ENCODE results near the gene RSPRY1. TPM values are rescaled to one million over a fixed set of nuclear protein-coding genes. Genes with fewer than 3 reads are reported as not detected.
"Not testable (repeated sequence)": the region's sequence is repeated elsewhere in the genome, so short reads cannot be mapped to it uniquely, and the experiment has no call there.

The RSPRY1 gene
- total and polyA plus RNA-seq, 12 donors: 7.7 to 43.5 (median 25.5) TPM

DNA sequence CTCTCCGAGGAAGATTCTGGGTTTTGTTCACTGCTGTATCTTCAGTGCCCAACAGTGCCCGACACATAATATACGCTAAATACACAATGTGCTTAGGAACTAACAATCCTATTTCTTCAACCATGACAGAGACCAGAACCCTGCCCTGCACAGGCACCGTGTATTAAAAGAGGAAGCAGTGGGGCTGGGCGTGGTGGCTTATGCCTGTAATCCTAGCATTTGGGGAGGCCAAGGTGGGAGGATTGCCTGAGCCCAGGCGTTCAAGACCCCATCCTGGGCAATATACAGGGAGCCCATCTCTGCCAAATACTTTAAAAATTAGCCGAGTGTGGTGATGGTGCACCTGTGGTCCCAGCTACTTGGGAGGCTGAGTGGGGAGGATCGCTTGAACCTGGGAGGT lies 78.3 kb downstream of the RSPRY1 start:
- no peak for DNase-seq
- no peaks in the 10 kb centered on the region for H3K4me1 ChIP-seq (replicated peaks in 1 of 2)
- no peak overlapping the region for H3K4me3 ChIP-seq
- H3K27me3 ChIP-seq: no peaks in the 10 kb centered on the region
- intact Hi-C loops (cut with DNase I): no loop called here
- H3K27ac ChIP-seq: no peak overlapping the region
- 88 to 90% (median 89%) methylated on average over 8 of the region's 8 CpGs for whole genome bisulfite sequencing, 4 donors
- TF ChIP-seq, protein P1, sequence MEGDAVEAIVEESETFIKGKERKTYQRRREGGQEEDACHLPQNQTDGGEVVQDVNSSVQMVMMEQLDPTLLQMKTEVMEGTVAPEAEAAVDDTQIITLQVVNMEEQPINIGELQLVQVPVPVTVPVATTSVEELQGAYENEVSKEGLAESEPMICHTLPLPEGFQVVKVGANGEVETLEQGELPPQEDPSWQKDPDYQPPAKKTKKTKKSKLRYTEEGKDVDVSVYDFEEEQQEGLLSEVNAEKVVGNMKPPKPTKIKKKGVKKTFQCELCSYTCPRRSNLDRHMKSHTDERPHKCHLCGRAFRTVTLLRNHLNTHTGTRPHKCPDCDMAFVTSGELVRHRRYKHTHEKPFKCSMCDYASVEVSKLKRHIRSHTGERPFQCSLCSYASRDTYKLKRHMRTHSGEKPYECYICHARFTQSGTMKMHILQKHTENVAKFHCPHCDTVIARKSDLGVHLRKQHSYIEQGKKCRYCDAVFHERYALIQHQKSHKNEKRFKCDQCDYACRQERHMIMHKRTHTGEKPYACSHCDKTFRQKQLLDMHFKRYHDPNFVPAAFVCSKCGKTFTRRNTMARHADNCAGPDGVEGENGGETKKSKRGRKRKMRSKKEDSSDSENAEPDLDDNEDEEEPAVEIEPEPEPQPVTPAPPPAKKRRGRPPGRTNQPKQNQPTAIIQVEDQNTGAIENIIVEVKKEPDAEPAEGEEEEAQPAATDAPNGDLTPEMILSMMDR (IDR thresholded peaks at IDR 0.05): no peak
- no peak for TF ChIP-seq POLR2A (IDR thresholded peaks at IDR 0.05)
- H3K36me3 ChIP-seq (replicated peaks in 1 of 2): no peaks in the 10 kb centered on the region
- no peaks in the 10 kb centered on the region for H3K9me3 ChIP-seq (replicated peaks in 1 of 3)

DNA sequence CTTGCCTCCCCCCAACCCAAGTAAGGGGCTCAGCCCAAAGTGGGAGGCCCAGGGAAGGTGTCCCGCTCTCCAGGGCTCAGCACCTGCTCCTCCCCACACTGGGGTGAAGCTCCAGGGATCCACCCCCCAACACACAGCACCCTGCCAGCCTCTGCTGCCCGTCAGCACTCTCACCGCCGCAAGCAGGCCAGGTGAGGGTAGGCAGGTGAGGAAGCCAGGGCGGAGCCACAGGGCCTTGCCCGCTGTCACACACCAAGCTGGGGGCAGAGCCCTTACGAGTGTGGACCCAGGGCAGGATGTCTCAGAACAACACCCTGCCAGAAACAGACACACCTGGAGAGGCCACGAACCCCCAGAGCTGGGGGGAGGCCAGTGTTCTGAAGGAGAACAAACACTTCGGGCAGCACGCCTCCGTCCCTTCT lies 78.8 kb downstream of the RSPRY1 start:
- WGBS, 4 donors: 80 to 96% (median 92%) methylated on average over 5 to 11 of the region's 11 CpGs
- H3K27ac ChIP-seq: no peak overlapping the region
- intact Hi-C loops (cut with DNase I): no loop called here

DNA sequence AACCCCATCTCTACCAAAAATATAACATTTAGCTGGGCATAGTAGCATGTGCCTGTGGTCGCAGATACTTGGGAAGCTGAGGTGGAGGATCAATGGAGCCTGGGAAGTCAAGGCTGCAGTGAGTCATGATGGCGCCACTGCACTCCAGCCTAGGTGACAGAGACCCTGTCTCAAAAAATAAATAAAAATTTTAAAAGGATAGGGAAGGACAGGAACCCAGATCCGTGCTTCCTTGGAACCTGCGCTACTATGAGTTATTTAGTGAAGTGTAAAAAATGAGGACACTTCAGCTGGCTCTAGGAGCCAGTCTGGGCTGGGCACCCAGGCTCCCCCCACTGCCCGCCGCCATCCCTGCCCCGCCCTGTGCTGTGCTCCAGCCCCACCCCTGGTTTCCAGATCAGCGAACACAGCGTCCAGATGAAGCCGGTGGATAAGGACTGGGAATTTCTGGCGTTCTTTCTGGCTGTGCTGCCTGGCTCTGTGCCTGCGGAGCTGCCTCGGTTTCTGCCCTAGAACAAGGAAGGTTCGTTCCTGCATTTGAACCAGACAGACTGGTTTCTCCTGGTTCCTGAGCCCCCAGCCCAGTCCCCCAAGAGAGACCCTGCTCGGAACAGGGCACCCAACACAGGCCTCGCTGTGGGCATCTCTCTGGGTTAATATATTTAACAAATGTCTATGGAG lies 79.9 kb downstream of the RSPRY1 start:
- DNase-seq: peak in 4 of 7 donors; percentile 39 to 89 (median 52)
- WGBS, 4 donors: 65 to 78% (median 75%) methylated on average over 13 to 16 of the region's 16 CpGs
- Histone ChIP-seq H3K27ac (no peak overlapping the region), H3K9me3 (replicated peaks in 1 of 3) (no peaks in the 10 kb centered on the region), H3K4me3 (no peak overlapping the region), H3K27me3 (no peaks in the 10 kb centered on the region), H3K4me1 (replicated peaks in 1 of 2) (no peaks in the 10 kb centered on the region), H3K36me3 (replicated peaks in 1 of 2) (no peaks in the 10 kb centered on the region)
- TF ChIP-seq, protein P1 (IDR thresholded peaks at IDR 0.05): no peak
- no peak for TF ChIP-seq POLR2A (IDR thresholded peaks at IDR 0.05)
- intact Hi-C loops (cut with DNase I): no loop called here

More for the DNA sequence above, 78.8 kb downstream of the RSPRY1 start:
- Histone ChIP-seq H3K36me3 (replicated peaks in 1 of 2) (no peaks in the 10 kb centered on the region), H3K27me3 (no peaks in the 10 kb centered on the region), H3K9me3 (replicated peaks in 1 of 3) (no peaks in the 10 kb centered on the region), H3K4me3 (no peak overlapping the region), H3K4me1 (replicated peaks in 1 of 2) (no peaks in the 10 kb centered on the region)
- DNase-seq: no peak
- TF ChIP-seq, protein P1 (IDR thresholded peaks at IDR 0.05): no peak
- TF ChIP-seq POLR2A (IDR thresholded peaks at IDR 0.05): no peak

GRCh38 chr16:57266531-57267260 lies 80.6 kb downstream of the RSPRY1 start:
- no peak for DNase-seq
- H3K4me3 ChIP-seq: no peak overlapping the region
- 54 to 71% (median 59%) methylated on average over 6 of the region's 6 CpGs for WGBS, 4 donors
- H3K9me3 ChIP-seq (replicated peaks in 1 of 3): no peaks in the 10 kb centered on the region
- intact Hi-C loops (cut with DNase I): no loop called here
- H3K4me1 ChIP-seq (replicated peaks in 1 of 2): no peaks in the 10 kb centered on the region
- TF ChIP-seq POLR2A (IDR thresholded peaks at IDR 0.05): no peak
- TF ChIP-seq, protein P1 (IDR thresholded peaks at IDR 0.05): no peak
- H3K27me3 ChIP-seq: no peaks in the 10 kb centered on the region
- no peak overlapping the region for H3K27ac ChIP-seq
- H3K36me3 ChIP-seq (replicated peaks in 1 of 2): no peaks in the 10 kb centered on the region

GRCh38 chr16:57267343-57267742 lies 81.2 kb downstream of the RSPRY1 start:
- H3K4me1 ChIP-seq (replicated peaks in 1 of 2); H3K36me3 ChIP-seq (replicated peaks in 1 of 2); H3K9me3 ChIP-seq (replicated peaks in 1 of 3); DNase-seq; H3K27ac ChIP-seq; H3K27me3 ChIP-seq; H3K4me3 ChIP-seq; intact Hi-C loops (cut with DNase I): not testable (repeated sequence)
- WGBS, 4 donors: 40 to 81% (median 65%) methylated on average over 2 of the region's 2 CpGs

Measured in adrenal gland (tissue), 12 donors.